GM18505 (cell line): ENCODE results near the gene PPP1R3D.

Experiments
- ATAC-seq: cut with Tn5 transposase; IDR thresholded peaks from one replicate; pipeline ENCODE4 v1.9.1; 2021; ENCODE audit not compliant: unreplicated experiment
- POLR2A ChIP-seq: IDR thresholded peaks from 4 replicates; pipeline ENCODE4 v1.6.1; 2011; ENCODE audit warnings: borderline replicate concordance; ENCODE audit not compliant: insufficient read depth, insufficient read length; ENCODE audit errors: extremely low read depth

PPP1R3D gene

GRCh38 chr20:59940129-59940955 is at the start of gene PPP1R3D, which contains the start of gene FAM217B:
Gene PPP1R3D (minus strand): TSS chr20:59940305. CDS start chr20:59939931, 374 bp downstream.
Gene FAM217B (plus strand): TSS chr20:59940389. CDS start chr20:59943944, 3,555 bp downstream.
- ATAC-seq: peak; percentile 94

GRCh38 chr20:59988141-59988540 is 48.0 kb upstream of the PPP1R3D start:
- no peak for TF ChIP-seq POLR2A
- ATAC-seq: no peak

More at GRCh38 chr20:59940129-59940955, at the start of gene PPP1R3D, which contains the start of gene FAM217B:
- peak; percentile 87 for TF ChIP-seq POLR2A

GRCh38 chr20:59987135-59987534 is 47.0 kb upstream of the PPP1R3D start:
- ATAC-seq: no peak
- TF ChIP-seq POLR2A: no peak

- TF ChIP-seq POLR2A: no peak
- no peak for ATAC-seq
Observed at GRCh38 chr20:59985864-59986263, 45.8 kb upstream of the PPP1R3D start.

GRCh38 chr20:59985164-59985563 is 45.1 kb upstream of the PPP1R3D start:
- no peak for TF ChIP-seq POLR2A

GRCh38 chr20:59984541-59984940 is 44.4 kb upstream of the PPP1R3D start:
- no peak for TF ChIP-seq POLR2A
- no peak for ATAC-seq

More at GRCh38 chr20:59985164-59985563, 45.1 kb upstream of the PPP1R3D start:
- no peak for ATAC-seq

- no peak for TF ChIP-seq POLR2A
- no peak for ATAC-seq
Observed at GRCh38 chr20:59983076-59983475, 43.0 kb upstream of the PPP1R3D start.

- ATAC-seq: no peak
- TF ChIP-seq POLR2A: no peak
Observed at GRCh38 chr20:59977086-59977485, 37.0 kb upstream of the PPP1R3D start.

- ATAC-seq: no peak
- no peak for TF ChIP-seq POLR2A
Observed at GRCh38 chr20:59976156-59976782, 36.2 kb upstream of the PPP1R3D start.

GRCh38 chr20:59972037-59972801 is 32.1 kb upstream of the PPP1R3D start:
- ATAC-seq: no peak
- no peak for TF ChIP-seq POLR2A

- no peak for TF ChIP-seq POLR2A
- no peak for ATAC-seq
Observed at GRCh38 chr20:59971428-59971827, 31.3 kb upstream of the PPP1R3D start.

- ATAC-seq: no peak
- no peak for TF ChIP-seq POLR2A
Observed at GRCh38 chr20:59966428-59966827, 26.3 kb upstream of the PPP1R3D start.

- no peak for TF ChIP-seq POLR2A
- no peak for ATAC-seq
Observed at GRCh38 chr20:59962155-59962554, 22.1 kb upstream of the PPP1R3D start.
